K562 (cell line): ENCODE results near the gene BOD1L2. TPM values are rescaled to one million over a fixed set of nuclear protein-coding genes. Genes with fewer than 3 reads are reported as not detected.

Experiments used
- ATAC-seq: fragments of 200-7000 bp; cut with Tn5 transposase; 3 replicates; pipeline ENCODE4 v1.9.1; 2020; ENCODE audit warnings: moderate library complexity
- BruUV-seq: library from RNA; stranded (reverse); fragments of 400-500 nt; replicated peaks from 2 replicates; lab custom pipeline; 2021; lab: Mats Ljungman, UMichigan
- CTCF ChIA-PET: fragments of 300-600 bp; formaldehyde crosslinking; extraction: SDS; loops from one replicate; lab custom pipeline; 2021; ENCODE audit warnings: low intra/inter-chr PET ratio; lab: Yijun Ruan, JAX
- POLR2A ChIA-PET: fragments of 300-600, 350-650 bp; sonication (Branson Sonifier 250); formaldehyde crosslinking; extraction: SDS; loops from one replicate; lab custom pipeline; 2021; ENCODE audit warnings: antibody characterized with exemption, inconsistent platforms; lab: Yijun Ruan, JAX
- DNase-seq, 4 experiments: peaks; one replicate each; pipeline versions ENCODE4 v3.0.0 to v3.0.0-alpha.2; 2011 to 2018; ENCODE audit warnings: low spot score in 3 of 4, mixed read lengths in 3 of 4; ENCODE audit errors: extremely low read depth in 1 of 4
- FAIRE-seq: peaks from 2 replicates; lab custom pipeline; 2011; peaks lifted over from hg19 to GRCh38; lab: Jason Lieb, UNC
- H2AFZ ChIP-seq: 2 replicates; pipeline ENCODE4 v1.6.0; 2011; ENCODE audit warnings: low read depth, low read length, control low read depth, inconsistent platforms
- H3K27ac ChIP-seq: fragments of 200-600 bp; 3 replicates; pipeline ENCODE4 v1.8.0; 2011; ENCODE audit warnings: low read depth, mild to moderate bottlenecking, control low read depth, inconsistent platforms, low read length, moderate library complexity, mixed read lengths; ENCODE audit errors: extremely low read depth
- H3K27me3 ChIP-seq, 2 experiments: fragments of 300-600 bp in 1 of 2; 2 replicates in 1 of 2; 3 replicates in 1 of 2; pipeline versions ENCODE4 v1.6.0 to v1.8.0; 2011; ENCODE audit warnings: inconsistent platforms in 2 of 2, low read length in 2 of 2, mild to moderate bottlenecking in 1 of 2, mixed read lengths in 1 of 2, moderate library complexity in 1 of 2; ENCODE audit not compliant: control insufficient read depth in 2 of 2, insufficient read depth in 2 of 2
- H3K36me3 ChIP-seq: fragments of 300-600 bp; 3 replicates; pipeline ENCODE4 v1.8.0; 2011; ENCODE audit warnings: mild to moderate bottlenecking, low read length, inconsistent platforms; ENCODE audit not compliant: control insufficient read depth, insufficient read depth
- H3K4me1 ChIP-seq, 2 experiments: fragments of 200-600 bp in 1 of 2; replicated peaks in 1 of 2; 2 replicates in 1 of 2; 3 replicates in 1 of 2; pipeline versions ENCODE4 v1.5.1 to v1.8.0; 2011; ENCODE audit warnings: inconsistent platforms in 2 of 2, low read length in 2 of 2, mild to moderate bottlenecking in 1 of 2, mixed read lengths in 1 of 2, moderate library complexity in 1 of 2; ENCODE audit not compliant: control insufficient read depth in 2 of 2, insufficient read depth in 2 of 2
- H3K4me2 ChIP-seq: 2 replicates; pipeline ENCODE4 v1.6.1; 2011; ENCODE audit warnings: low read length, control low read depth, inconsistent platforms, mixed read lengths; ENCODE audit not compliant: insufficient read depth
- H3K4me3 ChIP-seq: fragments of 200-600 bp; sonication (generic), shearing (Covaris generic); 2 replicates; pipeline ENCODE4 v1.5.1; 2016; ENCODE audit warnings: control low read depth, inconsistent platforms
- H3K79me2 ChIP-seq: fragments of 200-600 bp; 3 replicates; pipeline ENCODE4 v1.8.0; 2011; ENCODE audit warnings: low read length, inconsistent platforms; ENCODE audit not compliant: control insufficient read depth, insufficient read depth
- H3K9ac ChIP-seq, 2 experiments: 2 replicates each; pipeline versions ENCODE4 v1.6.0 to v1.6.1; 2011; ENCODE audit warnings: low read depth in 2 of 2, low read length in 2 of 2, control low read depth in 1 of 2, inconsistent platforms in 1 of 2, mild to moderate bottlenecking in 1 of 2, mixed read lengths in 1 of 2; ENCODE audit not compliant: insufficient read depth in 1 of 2
- H3K9me1 ChIP-seq: one replicate; pipeline ENCODE4 v1.6.0; 2011; ENCODE audit warnings: inconsistent platforms, mild to moderate bottlenecking, low read length, moderate library complexity; ENCODE audit not compliant: control insufficient read depth, insufficient read depth
- H3K9me3 ChIP-seq: replicated peaks from 2 replicates; pipeline ENCODE4 v1.5.1; 2011; ENCODE audit warnings: low read depth, low read length, inconsistent platforms; ENCODE audit not compliant: control insufficient read depth, insufficient read depth
- H4K20me1 ChIP-seq: replicated peaks from 2 replicates; pipeline ENCODE4 v1.6.1; 2011; ENCODE audit warnings: low read length, inconsistent platforms, mixed read lengths; ENCODE audit not compliant: control insufficient read depth, insufficient read depth
- MCM5 ChIP-seq: fragments of 450-650 bp; IDR thresholded peaks from 2 replicates; pipeline ENCODE4 v1.6.1; 2016; ENCODE audit warnings: low read depth
- REST ChIP-seq, 2 experiments: fragments of 450-650 bp; formaldehyde crosslinking in 1 of 2; IDR thresholded peaks; 2 replicates each; pipeline versions ENCODE4 v1.4.0 to v1.6.1; 2014 to 2020; ENCODE audit warnings: mild to moderate bottlenecking in 2 of 2, borderline replicate concordance in 1 of 2, low read depth in 1 of 2
- ZNF830 ChIP-seq: fragments of 250-450 bp; sonication (Bioruptor Pico); IDR thresholded peaks from 2 replicates; pipeline ENCODE4 v1.5.0; 2021; ENCODE audit warnings: mild to moderate bottlenecking
- WGBS: fragments of 100-300 bp; shearing (Covaris generic); methylation state at CpG from one replicate; pipeline ENCODE4 v1.1.6; 2016; ENCODE audit warnings: low coverage, mixed read lengths; ENCODE audit not compliant: insufficient coverage; ENCODE audit errors: missing lambda C conversion rate; 5-methylcytosine and 5-hydroxymethylcytosine counted together
- in situ Hi-C: fragments of 300-500 bp; cut with MboI; formaldehyde crosslinking; loops from 4 replicates; pipeline ENCODE4 v1.15.0; 2018; ENCODE audit warnings: inconsistent platforms, mixed read lengths
- intact Hi-C: fragments of 100-400 bp; cut with micrococcal nuclease; formaldehyde crosslinking; loops from 2 replicates; pipeline ENCODE4 v1.14.2; 2022
- polyA plus RNA-seq, 8 experiments: library from polyadenylated mRNA; depleted of rRNA in 4 of 8; stranded (reverse) in 5 of 8; unstranded in 3 of 8; fragments of >200 nt; fragmentation: Nextera tagmentation in 2 of 8; fragmentation: Illumina TruSeq in 1 of 8; extraction: Ambion mirVana in 2 of 8; extraction: Trizol in 1 of 8; gene quantifications; 2 replicates each; pipeline versions ENCODE4 v1.2.1 to v1.2.3, GENCODE V29; 2011 to 2014; ENCODE audit warnings: inconsistent platforms in 1 of 8, missing spikeins in 1 of 8
- total RNA-seq, 7 experiments: library from RNA; depleted of rRNA in 6 of 7; stranded (reverse); fragments of >200 nt in 6 of 7; fragmentation: Illumina TruSeq in 2 of 7; extraction: Trizol in 2 of 7; gene quantifications; 2 replicates each; pipeline versions ENCODE4 v1.2.1 to v1.2.3, GENCODE V29; 2011 to 2021; ENCODE audit warnings: low replicate concordance in 1 of 7

BOD1L2 gene
- total and polyA plus RNA-seq, 9 of the 15 experiments (the other 6 are each of a cell fraction or from before 2014, with no cell fraction given) = 0.03 TPM; not detected in 8

DNA sequence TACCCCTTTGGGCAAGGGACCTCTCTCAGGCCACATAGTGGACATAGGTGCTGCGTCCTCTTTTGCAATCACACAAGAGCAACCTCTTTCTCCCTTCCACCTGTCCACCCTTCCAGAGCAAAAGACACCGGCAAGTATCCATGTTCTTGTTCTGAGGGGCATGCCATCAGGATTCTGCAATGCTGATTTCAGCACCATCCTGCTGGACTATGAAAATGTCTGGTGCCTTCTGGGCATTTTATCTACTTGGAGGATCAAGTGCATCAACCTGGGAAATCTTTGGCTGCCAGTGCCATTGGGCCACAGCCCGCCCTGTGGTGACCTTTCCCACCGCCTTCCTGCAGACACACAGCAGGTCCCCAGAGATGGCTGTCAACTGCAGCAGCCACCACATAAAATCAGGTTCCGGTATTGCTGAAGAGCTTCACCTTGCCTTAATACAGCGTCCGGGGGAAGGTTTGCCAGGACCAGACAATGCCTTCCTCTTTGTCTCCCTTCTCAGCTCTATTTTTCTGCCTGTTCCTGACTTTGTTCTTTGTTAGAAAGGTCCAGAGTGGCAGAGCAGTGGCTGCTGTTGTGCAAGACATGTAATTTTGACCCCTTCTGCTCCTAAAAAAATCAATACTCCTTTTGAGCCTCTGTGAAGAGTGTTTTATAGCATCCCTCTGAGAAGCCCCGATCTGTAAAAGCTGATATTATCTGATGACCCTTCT lies 18.5 kb upstream of the BOD1L2 start:
- ATAC-seq (no peak), FAIRE-seq (no peak), DNase-seq (no peak)
- Histone ChIP-seq H3K27ac (no peak overlapping the region), H3K79me2 (no peaks in the 10 kb centered on the region), H3K9me3 (no peaks in the 10 kb centered on the region), H3K36me3 (no peaks in the 10 kb centered on the region), H3K4me2 (no peak overlapping the region), H3K9me1 (no peaks in the 10 kb centered on the region), H3K27me3 (peaks cover 0 to 10% of the 10 kb centered on the region in 2 experiments; a peak in 2 of 5 replicates), H3K9ac (no peak overlapping the region), H3K4me3 (no peak overlapping the region), H3K4me1 (no peaks in the 10 kb centered on the region), H4K20me1 (no peaks in the 10 kb centered on the region), H2AFZ (no peak overlapping the region)
- POLR2A ChIA-PET = no interaction called here
- intact Hi-C loops = no loop called here
- CTCF ChIA-PET = no interaction called here
- 2% methylated on average over 7 of the region's 8 CpGs for WGBS
- TF ChIP-seq MCM5 = no peak
- TF ChIP-seq REST (IDR thresholded peaks at IDR 0.05; ENCODE audit: borderline replicate concordance) = peak; percentile 57
- no peak for TF ChIP-seq REST (CRISPR knock-in tag; IDR thresholded peaks at IDR 0.05; ENCODE audit: low read depth)
- TF ChIP-seq ZNF830 (CRISPR knock-in tag) = no peak
- BruUV-seq = no TSS peak
- in situ Hi-C loops = no loop called here
